GM21367 (cell line): ENCODE data around the gene OR52M1.
"Not testable (repeated sequence)": the region's sequence is repeated elsewhere in the genome, so short reads cannot be mapped to it uniquely, and the experiment has no call there.

ENCODE experiments used
- ATAC-seq: cut with Tn5 transposase; IDR thresholded peaks from one replicate; pipeline ENCODE4 v1.9.1; 2021; ENCODE audit not compliant: unreplicated experiment

Gene OR52M1, protein sequence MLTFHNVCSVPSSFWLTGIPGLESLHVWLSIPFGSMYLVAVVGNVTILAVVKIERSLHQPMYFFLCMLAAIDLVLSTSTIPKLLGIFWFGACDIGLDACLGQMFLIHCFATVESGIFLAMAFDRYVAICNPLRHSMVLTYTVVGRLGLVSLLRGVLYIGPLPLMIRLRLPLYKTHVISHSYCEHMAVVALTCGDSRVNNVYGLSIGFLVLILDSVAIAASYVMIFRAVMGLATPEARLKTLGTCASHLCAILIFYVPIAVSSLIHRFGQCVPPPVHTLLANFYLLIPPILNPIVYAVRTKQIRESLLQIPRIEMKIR

GRCh38 chr11:4544891-4545290, at the start of gene OR52M1:
OR52M1 (plus strand) TSS chr11:4545191; CDS start chr11:4545191, 0 bp downstream.
- ATAC-seq = no peak

DNA sequence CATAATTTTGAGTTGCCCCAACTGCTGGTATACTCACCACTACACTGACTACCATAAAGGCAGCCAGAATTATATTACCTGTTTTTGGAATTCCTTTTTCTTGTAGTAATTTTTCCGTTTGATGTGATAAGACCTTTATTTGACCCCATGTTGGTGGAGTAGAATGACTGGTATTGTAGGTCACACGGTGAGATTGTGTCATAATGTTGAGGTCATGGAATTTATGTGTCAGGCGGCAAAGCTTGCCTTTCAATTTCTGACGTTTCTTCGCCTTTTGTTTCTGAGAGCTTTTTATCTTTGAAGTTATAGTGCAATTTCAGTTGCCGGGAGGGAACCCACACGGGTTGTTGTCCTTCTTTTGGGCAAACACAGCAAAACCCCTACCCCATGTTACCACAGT, 49.5 kb upstream of the OR52M1 start:
- no peak for ATAC-seq

- no peak for ATAC-seq
Measured at GRCh38 chr11:4495986-4496385, 49.0 kb upstream of the OR52M1 start.

- ATAC-seq = no peak
Measured at GRCh38 chr11:4496557-4497248, 48.3 kb upstream of the OR52M1 start.

DNA sequence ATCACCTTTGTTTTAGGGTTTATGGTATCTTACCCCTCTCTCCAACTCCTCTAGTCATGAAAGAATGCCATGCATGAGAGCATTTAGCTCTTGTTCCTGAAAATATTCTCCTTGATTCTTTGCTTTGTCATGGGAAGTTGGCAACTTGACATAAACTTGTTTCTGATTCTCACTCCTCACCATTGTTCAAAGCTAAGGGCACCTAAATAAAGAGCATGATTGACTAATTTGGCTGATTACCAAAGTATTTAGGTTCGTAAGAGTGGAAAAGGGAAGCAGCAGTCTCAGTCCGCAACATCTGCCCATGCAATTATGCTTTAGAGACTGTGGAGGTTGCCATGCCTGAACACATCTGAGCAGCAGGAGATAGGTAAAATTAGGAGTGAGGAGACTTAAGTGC, 36.1 kb upstream of the OR52M1 start:
- ATAC-seq = no peak

DNA sequence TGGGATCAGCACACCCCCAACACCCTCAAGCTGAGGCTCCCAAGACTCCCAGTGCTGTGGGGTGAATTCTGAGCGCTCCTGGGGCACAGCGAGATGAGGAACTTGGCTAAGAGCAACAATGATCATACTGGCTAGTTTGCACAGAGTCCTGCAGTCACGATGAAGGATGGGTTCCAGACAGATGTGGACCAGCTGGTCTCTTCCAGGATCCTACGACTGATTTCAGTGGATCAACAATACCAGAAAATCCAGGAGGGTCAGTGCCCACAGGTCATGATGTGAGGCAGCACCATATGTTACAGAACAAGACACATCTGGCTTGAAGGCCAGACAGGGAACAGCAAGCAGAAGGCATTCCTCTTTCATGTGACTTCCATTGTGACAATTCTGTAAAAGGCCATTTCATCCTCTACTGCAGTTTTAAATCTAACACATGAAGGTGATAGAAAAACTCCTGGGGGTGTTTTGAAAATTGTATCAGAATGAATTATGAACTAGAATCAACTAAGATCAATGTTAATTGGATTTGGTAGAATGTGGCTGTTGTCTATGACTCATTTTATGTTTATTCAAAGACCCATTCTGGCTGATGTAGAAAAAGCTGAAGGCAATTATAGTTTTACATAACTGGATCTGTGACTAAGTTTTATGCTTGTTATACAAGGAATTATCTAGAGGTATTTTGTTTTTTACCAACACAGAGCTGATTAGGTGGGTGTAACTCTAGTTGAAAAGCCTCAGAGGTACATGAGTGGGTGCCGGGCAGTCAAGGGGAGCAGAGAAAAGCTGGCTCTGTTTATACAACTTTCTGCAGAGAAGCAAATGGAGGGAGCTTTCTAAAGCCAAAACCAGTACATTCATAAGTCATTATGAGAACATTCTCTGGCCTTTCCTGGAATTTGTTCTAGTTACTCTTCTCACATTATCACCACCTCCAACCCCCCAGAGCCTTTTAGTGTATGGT, 33.4 kb upstream of the OR52M1 start:
- no peak for ATAC-seq

DNA sequence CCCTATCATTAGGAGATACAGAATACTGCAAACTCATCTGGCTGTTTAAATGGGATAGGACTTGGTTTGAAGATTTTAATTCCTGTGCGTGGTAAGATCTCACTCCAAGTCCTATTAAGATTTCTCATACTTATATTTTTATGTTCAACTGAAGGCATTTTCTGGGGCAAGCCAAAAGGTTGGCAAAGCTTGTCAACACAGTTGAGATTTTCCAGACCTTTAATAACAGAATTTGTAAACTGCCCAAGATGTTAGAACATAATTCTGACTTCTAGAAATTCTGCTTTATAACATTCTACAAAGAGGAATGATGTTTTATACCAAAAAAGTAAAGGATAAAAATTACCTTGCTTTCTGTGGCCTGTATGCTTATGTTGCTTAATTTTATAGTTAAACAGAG, 30.8 kb upstream of the OR52M1 start:
- ATAC-seq = no peak

GRCh38 chr11:4522339-4522738, 22.7 kb upstream of the OR52M1 start:
- no peak for ATAC-seq

DNA sequence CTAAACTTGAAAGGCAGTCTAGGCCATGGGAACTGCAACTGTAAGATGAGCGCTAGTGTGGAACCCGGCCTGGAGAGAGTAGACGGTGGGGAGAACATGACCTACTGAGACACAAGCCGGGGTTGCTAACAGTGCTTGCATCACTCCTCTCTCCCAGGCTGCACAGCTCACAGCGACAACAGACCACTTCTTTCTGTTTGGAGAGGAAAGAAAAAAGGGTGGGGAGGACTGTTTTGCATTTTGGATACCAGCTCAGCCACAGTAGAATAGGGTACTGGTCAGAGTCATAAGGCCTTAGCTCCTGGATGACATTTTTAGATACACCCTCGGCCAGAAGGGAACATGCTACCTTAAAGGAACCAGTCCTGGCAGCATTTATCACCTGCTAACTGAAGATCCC, 22.2 kb upstream of the OR52M1 start:
- ATAC-seq = no peak

DNA sequence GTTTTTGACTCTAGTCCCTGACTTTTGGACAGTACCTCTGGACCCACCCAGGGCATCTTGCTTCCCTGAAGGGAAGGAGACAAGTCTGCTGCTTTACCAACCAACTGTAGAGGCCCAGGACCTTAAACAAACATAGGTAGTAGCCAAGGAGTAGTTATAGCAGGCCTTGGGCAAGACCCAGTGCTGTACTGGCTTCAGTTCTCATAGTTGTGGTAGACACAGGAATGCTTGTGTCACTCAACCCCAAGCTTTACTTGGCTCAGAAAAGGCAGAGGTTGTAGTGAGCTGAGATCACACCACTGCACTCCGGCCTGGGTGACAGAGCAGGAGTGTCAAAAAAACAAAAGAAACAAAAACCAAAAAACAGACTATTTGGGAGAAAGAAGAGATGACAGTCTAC, 21.3 kb upstream of the OR52M1 start:
- no peak for ATAC-seq

DNA sequence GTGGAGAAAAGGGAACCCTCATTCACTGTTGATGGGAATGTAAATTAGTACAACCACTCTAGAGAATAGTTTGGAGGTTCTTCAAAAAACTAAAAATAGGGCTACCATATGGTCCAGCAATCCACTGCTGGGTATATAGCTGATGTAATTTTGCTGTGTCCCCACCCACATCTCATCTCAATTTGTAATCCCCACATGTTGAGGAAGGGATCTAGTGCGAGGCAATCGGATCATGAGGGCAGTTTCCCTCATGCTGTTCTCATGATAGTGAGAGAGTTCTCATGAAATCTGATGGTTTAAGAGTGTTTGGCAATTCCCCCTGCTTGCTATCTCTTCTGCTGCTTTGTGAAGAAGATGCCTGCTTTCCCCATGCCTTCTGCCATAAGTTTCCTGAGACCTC, 17.1 kb upstream of the OR52M1 start:
- ATAC-seq = no peak

- not testable (repeated sequence) for ATAC-seq
Measured at GRCh38 chr11:4531686-4532085, 13.3 kb upstream of the OR52M1 start.

DNA sequence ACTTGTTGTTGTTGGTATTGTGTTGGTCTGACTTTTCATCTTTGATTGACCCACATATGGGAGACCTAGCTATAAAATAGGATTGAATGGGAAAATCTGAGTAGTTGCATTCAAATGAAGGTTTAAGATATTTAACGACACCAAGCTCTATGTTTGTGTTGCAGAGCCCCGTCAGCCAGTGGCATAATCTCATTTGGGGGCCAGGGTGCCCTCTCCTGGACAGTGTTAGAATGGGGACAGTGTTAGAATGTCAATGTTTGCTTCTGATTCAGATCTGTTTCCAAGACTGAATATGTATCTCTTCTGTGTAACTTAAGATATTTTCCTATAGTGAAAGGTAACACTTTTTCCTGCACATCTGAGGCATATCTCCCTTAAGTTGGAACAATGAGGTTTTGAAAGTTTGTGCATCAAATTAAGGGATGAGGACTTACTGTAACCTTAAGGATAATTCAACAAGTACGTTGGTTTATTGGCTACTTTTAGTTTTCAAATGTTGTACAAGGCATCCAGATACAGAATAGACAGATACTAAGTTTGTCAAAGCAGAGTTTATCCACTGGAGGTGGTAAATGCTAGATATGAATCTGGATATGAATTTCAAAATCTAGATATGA, 5.3 kb upstream of the OR52M1 start:
- ATAC-seq = peak; percentile 60

DNA sequence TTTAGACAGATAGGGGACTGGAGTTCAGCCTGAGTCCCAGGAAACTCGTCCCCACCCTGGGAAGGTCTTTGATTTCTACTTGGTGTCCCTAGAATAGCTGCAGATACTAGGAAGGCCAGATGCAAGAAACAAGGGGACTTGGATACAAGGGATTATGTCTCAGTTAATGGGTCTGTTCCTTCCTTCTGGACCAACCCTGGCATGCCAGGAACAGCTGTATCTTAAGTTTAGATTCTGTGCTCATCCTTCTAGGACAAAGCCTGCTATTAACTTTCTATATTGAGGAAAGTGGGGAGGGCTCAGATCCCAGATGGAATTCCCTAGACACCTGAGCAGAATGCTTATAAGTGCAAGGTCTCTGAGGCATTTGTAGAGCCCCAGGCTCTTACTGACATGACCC, 3.9 kb upstream of the OR52M1 start:
- no peak for ATAC-seq

GRCh38 chr11:4543561-4543960, 1.4 kb upstream of the OR52M1 start:
- ATAC-seq = no peak

DNA sequence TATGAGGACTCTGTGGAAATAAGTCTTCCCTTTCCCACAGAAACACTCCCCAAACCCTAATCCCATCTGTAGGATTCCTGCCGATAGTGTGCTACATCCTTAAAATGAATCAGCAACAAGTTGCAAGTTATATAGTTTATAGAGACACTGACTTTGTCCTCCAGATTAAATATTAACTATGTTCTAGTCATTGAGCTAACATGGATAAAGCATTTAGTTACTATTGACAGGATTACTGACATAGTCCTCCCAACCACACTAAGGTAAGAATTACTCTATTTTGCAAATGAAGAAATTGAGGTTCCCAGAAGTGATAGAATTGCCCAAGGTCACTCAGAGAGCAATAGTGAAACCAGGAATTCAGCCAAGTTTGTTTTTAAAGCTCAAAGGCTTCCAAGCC, 1.9 kb downstream of the OR52M1 start:
- no peak for ATAC-seq

- no peak for ATAC-seq
Measured at GRCh38 chr11:4547416-4547815, 2.4 kb downstream of the OR52M1 start.

DNA sequence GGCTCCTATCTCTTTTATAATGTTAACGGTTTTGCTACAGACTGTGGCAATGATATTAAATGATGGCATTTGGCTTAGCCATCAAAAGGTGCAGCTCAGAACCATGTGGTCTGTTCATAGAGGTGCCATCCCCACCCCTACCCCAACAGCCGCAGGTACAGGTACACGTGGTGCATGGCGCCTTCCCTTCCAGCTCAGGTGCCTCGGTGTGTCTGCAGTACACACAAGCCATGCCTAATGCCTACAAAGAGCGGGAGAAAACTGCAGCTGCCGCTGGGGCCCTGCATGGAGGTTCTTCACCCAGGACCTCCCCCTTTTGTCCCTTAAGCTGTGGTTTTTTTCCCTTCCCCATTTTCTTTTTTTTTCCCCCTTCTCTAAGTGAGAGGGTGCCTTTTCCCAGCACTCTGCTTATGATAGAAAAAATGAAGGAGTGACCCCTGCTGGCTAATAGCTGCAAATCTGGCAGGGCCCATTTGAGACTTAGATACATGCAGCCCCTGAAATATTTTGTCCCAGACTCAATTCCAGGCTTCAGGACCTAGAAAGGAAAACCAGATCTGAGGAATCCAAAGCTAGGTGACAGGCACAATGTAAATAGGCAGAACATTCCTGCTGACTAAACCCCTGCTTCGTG, 6.5 kb downstream of the OR52M1 start:
- ATAC-seq = no peak

GRCh38 chr11:4559527-4560440, 14.8 kb downstream of the OR52M1 start:
- no peak for ATAC-seq

DNA sequence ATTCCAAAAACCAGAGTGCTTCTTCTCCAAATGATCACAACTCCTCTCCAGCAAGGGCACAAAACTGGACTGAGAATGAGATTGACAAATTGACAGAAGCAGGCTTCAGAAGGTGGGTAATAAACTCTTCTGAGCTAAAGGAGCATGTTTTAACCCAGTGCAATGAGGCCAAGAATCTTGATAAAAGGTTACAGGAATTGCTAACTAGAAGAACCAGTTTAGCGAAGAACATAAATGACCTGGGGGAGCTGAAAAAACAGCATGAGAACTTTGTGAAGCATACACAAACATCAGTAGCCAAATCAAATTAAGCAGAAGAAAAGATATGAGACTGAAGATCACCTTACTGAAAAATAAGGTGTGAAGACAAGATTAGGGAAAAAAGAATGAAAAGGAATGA, 15.5 kb downstream of the OR52M1 start:
- ATAC-seq = no peak
